ENCODE data around the gene MBTPS1.

The MBTPS1 gene

DNA sequence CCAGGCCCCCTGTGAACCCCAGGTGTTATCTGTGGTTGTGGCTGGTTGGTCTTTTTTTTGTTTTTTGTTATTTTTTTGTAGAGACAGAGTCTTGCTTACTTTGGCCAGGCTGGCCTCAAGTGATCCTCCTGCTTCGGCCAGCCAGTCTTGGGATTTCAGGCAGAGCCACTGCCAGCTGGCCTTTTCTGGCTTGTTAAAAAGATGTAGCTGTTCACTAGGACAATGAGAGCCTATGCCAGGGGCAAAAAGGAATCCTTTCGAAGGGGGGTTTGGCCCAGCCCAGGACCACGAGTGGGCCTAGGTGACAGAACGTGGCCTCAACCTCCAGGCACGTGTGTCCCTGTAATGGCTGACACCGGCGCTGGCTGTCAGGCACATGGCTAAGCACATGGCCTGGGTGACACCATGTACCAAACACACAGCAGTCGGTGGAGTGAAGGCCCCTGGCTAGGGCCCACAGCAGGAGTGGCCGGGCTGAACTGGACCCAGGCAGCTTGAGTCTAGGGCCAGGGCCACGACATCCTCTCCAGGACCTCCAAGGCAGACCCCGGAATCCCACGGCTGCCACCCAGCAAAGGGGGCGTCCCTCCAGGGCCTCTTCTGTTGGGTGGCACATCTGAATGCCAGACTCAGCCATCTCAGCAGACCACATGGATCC, 67.2 kb downstream of the MBTPS1 start:
- DNase-seq, result no peak

DNA sequence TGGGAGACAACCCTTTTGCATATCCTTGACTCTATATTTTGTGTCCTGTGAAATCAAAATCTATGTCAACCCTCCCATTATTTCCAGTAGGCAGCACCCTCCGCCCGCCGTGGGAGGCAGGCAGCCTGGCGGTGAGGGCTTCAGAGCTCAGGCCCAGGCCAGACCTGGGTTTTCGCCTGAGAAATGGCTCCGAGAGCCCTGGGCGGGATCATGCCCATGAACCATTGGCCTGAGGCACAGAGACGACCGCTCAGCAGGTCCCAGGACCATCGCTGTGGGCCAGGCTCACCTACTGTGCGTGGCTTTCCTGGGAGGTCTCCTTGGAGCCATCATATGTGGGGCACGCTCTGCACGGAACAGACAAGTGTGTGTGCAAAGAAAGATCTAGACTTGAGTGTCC, 67.9 kb downstream of the MBTPS1 start:
- no peak for DNase-seq

DNA sequence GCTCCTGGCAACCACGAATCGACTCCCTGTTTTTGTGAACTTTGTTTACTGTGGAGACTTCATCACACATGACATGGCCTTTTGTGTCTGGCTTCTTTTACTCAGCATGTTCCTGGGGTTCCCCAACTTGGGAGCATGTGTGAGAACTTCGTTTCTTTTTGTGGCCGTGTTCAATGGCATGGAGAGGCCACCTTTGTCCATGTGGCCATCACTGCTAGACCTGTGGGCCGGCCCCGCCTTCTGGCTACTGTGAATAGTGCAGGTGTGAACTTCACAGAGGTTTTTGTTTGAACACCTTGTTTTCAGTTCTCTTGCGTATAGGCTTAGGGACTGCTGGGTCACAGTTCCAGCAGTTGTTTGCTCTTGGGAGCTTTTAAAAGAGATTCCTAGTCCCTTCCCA, 68.5 kb downstream of the MBTPS1 start:
- no peak for DNase-seq

DNA sequence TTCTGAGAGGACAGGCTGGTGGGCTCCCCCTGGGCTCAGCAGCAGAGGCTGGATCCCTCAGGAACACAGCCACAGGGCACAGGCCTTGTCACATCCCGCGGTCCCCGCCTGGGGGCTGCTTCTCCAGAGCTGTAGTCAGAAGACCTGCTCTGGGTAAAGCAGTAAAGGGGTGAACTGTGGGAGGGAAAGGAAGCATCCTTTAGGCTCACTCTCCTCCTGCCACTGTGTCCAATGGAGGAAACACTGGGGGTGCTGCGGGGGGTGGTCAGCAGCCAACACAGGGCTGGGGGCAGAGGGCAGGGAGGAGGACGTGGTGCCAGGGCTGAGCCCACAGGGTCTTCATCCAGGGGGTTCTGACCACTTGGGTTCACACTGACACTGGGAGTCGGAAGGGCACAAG, 69.1 kb downstream of the MBTPS1 start:
- no peak for DNase-seq

DNA sequence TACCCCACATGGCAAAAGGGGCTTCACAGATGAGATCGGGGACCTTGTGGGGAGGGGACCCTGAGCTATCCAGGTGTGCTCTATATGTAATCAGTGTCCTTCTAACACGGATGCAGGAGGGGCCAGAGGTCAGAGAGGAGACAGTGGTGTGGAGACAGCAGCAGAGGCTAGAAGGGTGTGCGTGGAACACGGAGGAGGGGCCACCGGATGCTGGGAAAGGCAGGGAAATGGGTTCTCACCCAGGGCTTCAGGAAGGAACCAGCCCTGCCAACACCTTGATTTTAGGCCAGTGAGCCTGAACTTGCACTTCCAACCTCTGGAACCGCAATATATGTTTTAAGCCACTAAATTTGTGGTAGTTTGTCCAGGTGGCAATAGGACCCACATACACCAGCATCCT, 69.5 kb downstream of the MBTPS1 start:
- no peak for DNase-seq

DNA sequence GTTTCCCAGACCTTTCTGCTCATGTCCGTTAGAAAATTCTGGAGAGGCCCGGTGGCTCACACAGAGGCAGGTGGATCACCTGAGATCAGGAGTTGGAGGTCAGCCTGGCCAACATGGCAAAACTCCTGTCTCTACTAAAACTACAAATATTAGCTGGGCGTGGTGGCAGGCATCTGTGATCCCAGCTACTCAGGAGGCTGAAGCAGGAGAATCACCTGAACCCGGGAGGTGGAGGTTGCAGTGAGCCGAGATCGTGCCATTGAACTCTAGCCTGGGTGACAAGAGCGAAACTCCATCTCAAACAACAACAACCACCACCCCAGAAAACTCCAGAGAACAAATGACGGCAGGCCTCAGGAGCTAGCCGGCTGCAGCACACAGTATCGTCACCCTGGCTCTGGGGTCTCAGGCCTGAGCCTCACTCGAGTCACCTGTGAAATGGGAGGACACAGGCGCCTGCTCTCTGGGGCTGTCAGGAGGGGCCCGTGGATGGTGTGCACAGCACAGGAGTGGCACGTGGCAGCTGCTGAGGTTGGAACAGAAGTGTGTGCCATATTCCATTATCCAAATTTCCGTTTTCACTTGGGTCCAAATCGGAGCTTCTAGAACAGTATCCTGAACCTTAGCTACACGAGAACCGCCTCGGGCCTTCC, 70.8 kb downstream of the MBTPS1 start:
- DNase-seq, result no peak

DNA sequence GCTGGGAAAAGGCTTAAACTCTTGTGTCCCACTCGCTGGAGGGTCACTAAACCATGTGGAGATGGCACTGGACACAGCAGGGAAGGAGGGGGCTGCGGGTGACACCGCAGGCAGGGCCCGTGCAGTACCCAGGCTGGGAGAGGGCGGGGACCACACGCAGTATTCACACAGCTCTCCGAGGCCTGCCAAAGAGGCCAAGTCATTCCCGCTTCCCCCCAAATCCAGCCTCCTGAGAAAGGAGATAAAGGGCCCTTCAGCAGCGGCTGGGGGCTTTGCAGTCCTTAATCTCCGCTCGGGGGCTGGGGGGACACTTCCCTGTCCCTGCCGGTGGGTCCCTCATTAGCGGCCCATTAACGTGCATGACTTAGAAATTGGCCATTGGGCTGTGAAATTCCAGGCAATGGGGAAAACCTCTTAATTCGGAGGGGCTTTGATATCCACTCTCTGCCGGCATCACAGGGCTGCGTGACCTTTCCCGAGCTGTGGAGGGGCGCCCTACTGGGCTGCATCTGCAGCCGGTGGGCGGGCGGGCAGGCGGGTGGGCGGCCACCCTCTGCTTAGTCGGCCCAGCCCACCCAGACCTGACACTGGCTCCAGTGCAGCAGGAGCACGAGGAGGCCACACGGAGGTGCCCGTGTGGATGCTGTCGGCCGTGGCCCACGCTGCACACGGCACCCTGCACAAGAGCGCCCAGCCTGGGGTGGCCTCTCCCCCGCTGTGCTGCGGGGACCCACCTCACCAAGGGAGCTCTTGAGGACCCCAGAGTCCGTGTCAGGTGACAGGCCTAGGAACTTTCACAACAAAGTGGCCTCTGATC, 71.5 kb downstream of the MBTPS1 start:
- DNase-seq, result no peak

DNA sequence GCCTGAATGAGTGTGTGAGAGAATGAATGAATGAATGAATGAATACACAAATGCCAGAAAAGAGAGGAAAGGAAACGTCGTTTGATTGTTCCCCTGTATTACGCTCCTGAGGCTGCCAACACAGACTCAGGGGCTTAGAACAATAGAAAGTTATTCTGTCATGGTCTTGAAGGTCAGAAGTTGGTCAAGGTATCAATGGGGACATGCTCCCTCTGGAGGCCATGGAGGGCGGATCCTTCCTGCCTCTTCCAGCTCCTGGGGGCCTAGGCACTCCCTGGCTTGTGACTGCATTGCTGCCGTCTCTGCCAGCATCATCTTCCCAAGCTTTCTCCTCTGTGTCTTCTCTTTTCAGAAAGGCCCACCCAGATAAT, 72.6 kb downstream of the MBTPS1 start:
- no peak for DNase-seq

DNA sequence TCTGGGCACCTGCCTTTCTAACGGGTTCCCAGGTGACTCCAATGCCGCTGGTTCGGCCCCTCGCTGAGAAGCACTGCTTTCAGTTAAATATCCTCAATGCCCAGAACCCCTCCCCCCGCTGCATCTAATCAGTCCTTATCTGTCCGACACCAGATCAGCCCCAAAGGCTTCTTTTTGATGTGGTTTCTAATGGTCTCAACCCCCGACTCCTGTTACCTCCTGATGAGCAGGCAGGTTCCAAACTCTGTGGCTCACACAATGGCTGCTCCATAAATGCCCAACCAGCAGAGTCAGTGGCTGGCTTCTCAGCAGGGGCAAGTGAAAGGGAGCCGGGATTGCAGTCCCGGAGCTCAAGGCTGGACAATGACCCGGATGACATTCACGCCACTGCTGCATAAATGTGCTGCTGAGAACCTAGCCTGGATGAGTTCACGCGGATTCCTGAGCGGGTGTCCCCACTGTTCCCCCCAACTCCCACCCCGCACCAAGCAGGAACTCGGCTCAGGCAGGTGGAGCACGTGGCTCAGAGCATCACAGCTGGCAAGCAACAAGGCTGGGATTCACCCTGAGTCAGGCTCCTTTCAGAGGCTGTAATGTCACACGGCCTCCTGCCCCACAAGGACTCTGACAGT, 73.1 kb downstream of the MBTPS1 start:
- DNase-seq, result no peak

DNA sequence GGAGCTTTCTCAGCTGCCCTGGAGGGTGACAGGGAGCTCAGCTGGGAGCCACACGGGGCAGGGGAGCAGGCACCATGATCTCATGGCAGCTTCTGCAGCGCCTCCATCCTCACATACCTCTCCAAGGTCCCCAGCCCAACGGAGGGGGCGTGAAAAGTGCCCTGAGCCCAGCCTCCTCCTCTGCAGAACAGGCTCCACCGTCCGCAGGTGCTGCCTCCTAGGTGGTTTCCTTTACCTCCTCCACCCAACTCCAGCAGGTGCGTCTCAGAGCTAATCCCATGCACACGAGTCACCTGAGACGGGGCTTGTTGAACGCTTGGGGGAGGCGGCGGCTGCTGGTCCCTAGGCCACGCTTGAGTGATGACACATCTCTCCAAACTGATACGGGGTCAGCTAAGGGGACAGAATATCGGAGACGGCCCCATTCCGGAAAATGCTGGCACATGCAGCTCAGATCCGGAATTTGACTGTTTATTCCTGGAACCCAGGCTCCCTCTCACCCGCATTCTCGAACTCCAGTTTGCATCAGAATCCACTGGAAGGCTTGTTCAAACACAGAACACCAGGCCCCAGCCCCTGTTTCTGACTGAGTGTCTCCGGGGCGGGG, 73.8 kb downstream of the MBTPS1 start:
- DNase-seq, result no peak

DNA sequence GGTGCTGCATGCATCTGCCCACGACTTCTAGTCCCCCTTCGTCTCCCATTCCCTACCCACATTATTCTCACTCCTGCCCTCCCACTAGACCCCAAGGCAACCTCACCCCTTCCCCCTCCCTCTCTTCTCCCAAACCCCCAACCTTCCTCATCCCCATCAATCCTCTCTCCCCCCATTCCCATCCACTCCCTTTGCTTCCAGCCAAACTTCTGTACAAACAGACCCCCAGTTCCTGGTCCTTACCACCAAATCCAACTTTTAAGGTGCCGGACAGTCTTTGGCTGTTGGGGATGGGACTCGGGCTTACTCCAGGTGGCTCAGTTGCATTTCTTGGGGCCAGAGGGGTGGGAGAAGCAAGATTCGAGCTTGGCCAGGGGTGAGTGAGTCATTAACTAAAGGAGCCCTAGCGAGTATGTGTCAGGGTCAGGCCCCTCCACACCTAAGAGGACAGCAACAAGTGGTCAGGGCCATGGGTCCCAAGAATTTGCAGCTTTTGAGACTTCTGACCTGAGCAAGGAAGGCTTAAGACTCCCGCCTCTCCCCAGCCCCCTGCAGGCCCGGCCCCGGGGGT, 74.3 kb downstream of the MBTPS1 start, which contains the start of gene SLC38A8:
TSS of gene SLC38A8 (minus strand) at position 488 of the 571 bp plus-strand sequence. CDS start 638 bp downstream, outside the sequence.
- DNase-seq, result no peak

DNA sequence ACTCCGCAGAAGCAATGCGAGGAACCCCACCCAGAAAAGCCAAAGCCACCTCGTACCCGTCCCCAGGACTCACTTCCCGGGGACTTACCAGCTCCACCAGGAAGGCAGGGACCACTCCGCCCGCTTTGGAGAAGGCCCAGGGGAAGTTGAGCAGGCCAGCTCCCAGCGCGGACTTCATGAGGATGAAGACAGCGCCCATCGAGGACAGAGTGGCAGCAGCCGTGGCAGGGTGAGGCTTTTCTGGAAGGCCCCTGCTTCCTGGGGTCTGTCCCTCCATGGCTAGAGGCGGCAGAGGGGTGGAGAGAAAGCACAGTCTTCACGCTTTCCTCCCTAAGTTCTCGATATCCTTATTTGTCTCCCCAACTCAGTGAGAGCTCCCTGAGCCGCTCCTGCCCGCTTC, 74.9 kb downstream of the MBTPS1 start:
- no peak for DNase-seq

DNA sequence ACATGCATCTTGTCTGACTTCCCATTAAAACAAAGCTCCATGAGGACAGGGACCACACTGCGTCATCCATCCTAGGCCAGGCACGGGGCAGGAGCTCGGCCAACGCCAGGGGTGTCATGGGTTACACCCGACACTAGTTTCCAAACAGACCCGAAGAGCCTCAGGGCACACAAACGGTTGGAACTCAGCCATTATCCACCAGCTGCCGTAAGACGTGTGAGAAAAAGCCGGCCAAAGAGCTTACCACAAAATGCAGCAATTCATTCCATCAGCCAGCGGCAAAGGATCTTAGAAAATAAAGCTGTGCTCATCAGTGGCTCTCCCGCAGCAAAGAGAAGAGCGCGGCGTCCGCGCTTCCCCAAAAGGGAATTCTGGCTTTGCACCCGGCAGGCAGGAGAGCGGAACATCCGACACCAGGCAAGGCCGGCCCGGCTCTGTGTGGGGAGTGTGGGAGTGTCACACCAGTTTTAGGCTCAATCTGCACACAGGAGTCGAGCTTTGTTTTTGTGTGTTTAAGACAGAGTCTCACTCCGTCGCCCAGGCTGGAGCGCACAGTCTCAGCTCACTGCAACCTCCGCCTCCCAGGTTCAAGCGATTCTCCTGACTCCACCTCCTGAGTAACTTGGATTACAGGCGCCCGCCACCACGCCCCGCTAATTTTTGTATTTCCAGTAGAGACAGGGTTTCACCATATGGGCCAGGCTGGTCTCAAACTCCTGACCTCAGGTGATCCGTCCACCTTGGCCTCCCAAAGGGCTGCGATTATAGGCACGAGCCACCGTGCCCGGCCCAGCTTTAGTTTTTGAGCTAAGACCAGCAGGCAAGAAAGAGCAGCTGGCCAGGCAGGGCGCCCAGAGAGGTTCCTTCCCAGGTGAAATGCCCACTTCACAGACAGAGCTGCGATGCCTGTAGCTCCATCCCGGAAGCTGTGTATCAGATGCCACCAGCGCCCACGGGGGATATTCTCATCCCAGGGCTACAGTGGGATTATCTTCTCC, 75.6 kb downstream of the MBTPS1 start:
- DNase-seq, result no peak

DNA sequence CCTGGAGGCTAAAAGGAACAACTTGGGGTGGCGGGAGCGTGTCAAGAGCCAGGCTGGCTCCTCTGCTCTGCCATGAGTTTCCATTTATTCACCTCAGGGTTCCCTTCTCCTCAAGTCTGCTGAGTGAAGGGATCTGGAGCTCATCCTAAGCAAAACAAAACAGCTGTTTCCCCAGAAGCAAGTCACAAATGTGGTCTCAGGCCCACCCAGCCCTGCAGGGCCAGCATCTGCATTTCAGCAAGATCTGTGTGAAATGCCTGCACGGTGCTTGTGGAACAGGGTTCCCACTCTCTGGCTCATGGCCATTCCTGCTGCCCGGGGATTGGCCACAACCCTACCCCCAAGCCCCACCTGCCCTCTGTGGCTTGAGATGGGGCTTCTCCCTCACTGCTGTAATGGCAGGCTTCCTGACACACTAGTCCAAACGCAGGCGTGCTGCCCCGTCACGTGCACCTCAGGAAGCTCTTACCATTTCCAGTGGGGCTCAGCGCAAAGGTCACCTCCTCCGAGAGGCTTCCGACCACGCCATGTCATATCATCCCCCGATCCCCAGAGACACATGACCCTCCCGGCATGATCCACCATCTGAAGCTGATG, 76.4 kb downstream of the MBTPS1 start:
- no peak for DNase-seq

DNA sequence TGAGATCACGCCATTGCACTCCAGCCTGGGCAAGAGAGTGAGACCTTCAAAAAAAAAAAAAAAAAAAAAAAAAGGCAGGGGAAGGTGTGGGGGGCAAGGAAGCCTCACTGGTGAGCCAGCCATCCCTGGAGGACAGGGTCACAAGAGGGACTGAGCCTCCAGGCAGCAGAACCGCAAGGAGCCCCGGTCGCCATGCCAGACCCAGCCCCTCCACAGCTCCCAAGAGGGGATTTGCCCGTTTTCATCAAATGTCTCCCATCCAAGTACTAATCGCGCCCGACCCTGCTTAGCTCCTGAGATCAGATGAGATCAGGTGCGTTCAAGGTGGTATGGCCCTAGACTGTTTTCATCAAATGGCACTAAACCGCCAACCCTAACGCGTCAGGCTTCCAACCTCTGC, 77.0 kb downstream of the MBTPS1 start:
- DNase-seq, result no peak

DNA sequence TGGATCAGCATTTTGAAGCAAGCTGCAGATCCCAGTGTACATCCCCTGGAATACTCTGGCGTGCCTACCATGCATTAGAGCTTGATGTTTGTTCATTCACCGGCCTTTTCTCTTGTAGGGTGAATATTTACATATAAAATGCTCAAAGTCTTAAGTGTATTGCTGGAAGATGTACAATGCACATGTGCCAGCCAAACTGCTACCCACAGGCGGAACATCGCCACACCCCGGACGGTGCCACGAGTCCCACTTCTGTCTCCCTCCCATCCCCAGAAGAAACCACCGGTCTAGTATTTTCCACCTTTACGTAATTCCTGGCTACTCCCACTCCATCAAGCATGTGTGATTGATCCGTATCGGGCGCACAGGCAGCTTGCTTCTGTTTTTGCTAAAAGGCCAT, 78.3 kb downstream of the MBTPS1 start:
- no peak for DNase-seq

DNA sequence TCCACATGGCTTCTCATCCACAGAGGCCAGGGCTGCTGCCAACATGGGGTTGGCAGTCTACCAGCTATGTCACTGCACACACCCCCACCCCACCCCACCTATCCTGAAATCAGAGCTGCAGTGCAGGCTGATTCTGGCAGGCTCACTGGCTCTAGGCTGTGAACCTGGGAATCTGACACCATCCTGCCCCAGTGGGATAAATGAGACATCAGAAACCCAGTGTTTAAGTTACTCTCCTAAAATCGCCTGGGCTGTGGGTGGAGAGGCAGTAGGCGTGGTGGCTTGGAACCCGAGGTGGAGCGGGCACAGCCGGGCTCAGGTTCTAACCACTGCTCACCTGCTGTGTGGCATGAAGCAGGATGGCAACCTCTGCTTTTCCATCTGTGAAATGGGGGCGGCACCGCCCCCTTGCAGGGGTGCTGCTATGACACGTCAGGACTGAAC, 79.7 kb downstream of the MBTPS1 start:
- no peak for DNase-seq

DNA sequence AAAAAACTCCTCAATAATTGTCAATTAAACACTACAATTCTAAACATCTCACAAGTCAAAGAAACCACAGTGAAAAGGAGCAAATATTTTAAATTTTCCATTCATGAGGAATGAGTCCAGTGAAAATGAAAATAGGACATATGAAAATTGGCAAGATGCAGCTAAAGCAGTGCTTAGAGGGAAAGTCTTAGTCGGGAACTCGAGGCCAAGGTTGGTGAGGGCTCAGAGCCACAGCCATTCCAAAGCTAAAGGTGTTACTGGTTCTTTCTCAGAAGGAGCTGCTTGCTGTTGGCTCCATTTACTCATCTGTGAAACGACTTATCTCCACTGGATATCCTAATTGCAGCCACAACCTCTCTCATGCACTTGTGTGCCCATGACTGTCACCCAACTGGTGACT, 80.6 kb downstream of the MBTPS1 start:
- no peak for DNase-seq

DNA sequence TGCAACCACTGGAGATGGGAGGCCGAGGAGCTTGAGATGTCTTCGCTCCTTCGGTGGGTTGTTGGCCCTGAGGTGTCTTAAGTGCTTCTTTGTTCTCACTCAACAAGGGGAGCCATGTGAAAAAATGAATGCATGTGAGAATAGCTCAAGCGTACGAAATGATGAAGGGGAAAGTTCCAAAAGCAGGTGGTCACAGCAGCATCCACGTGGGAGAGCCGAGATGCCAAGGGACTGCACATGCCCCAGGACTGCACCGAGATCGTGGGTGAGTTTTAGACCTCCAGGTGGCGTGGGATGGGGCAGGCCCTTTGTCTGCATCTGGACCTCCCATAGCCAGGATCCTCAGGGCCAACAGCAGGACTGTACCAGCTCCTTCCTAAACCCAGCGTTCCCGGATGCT, 82.2 kb downstream of the MBTPS1 start:
- DNase-seq, result no peak

DNA sequence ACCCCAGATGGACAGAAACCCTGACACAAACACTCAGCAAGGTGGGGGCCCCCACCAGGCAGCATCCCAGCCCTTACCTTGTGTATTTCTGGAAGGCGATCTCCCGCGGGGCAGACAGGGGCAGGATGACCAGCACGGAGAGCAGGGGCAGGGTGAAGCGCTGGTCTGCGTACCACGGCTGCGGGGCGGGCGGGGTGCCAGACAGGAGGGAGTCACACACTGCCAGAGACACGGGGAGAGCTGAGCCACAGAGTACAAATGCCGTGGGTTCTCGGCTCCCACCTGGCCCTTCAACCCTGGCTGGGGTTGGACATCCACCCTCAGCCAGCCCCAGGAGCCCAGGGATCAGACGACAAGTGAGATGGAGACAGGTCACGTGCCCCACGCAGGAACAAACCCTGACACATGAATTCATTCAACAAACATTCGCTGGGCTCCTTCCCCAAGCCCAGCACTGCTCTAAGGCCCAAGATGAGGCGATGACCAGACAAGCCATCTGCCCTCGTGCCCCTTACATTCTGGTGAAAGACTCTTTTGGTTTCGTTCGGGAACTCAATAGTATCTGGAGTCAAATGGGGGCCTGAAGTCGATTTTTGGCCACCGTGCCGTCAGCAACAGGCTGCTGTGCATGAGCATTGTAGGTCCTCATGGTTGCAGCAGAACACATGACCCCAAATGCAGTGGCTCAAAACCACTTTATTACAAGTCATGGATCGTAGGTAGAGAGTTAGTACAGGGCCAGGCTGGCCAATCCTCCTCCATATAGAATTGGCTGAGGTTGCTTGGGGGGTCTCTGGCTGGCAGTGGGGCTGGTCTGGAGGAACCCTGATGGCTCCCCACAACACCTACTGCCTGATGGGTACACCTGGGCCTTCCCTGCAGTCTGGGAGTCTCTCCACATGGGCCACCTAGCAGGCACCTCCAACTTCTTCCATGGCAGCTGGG, 83.2 kb downstream of the MBTPS1 start:
- DNase-seq, result no peak
